Fibroblast of villous mesenchyme (primary cell): ENCODE measurements around the gene CELF4. TPM values are rescaled to one million over a fixed set of nuclear protein-coding genes. Genes with fewer than 3 reads are reported as not detected.

Experiments
- DNase-seq: peaks from one replicate; pipeline ENCODE4 v3.0.0-alpha.2; 2010; ENCODE audit warnings: low read depth
- H3K4me3 ChIP-seq: 2 replicates; pipeline ENCODE4 v1.5.1; 2011; ENCODE audit warnings: low read depth, mild to moderate bottlenecking, low read length
- total RNA-seq: library from RNA; depleted of rRNA; stranded (reverse); fragments of >200 nt; gene quantifications from 2 replicates; pipeline ENCODE4 v1.2.3, GENCODE V29; 2012
- TF ChIP-seq, protein P1 (sequence below): IDR thresholded peaks from 2 replicates; pipeline ENCODE4 v1.5.1; 2012; ENCODE audit warnings: low read depth, mild to moderate bottlenecking, low read length; ENCODE audit not compliant: insufficient read depth

CELF4 gene
- total RNA-seq, 1 donor: not detected

GRCh38 chr18:37309861-37310260, 255.7 kb downstream of the CELF4 start:
- no peak overlapping the region for H3K4me3 ChIP-seq
- no peak for DNase-seq
- TF ChIP-seq, protein P1, sequence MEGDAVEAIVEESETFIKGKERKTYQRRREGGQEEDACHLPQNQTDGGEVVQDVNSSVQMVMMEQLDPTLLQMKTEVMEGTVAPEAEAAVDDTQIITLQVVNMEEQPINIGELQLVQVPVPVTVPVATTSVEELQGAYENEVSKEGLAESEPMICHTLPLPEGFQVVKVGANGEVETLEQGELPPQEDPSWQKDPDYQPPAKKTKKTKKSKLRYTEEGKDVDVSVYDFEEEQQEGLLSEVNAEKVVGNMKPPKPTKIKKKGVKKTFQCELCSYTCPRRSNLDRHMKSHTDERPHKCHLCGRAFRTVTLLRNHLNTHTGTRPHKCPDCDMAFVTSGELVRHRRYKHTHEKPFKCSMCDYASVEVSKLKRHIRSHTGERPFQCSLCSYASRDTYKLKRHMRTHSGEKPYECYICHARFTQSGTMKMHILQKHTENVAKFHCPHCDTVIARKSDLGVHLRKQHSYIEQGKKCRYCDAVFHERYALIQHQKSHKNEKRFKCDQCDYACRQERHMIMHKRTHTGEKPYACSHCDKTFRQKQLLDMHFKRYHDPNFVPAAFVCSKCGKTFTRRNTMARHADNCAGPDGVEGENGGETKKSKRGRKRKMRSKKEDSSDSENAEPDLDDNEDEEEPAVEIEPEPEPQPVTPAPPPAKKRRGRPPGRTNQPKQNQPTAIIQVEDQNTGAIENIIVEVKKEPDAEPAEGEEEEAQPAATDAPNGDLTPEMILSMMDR: no peak

- peak; percentile 4 for DNase-seq
- TF ChIP-seq, protein P1: no peak
- no peak overlapping the region for H3K4me3 ChIP-seq
Measured at GRCh38 chr18:37309059-37309458, 256.5 kb downstream of the CELF4 start.

DNA sequence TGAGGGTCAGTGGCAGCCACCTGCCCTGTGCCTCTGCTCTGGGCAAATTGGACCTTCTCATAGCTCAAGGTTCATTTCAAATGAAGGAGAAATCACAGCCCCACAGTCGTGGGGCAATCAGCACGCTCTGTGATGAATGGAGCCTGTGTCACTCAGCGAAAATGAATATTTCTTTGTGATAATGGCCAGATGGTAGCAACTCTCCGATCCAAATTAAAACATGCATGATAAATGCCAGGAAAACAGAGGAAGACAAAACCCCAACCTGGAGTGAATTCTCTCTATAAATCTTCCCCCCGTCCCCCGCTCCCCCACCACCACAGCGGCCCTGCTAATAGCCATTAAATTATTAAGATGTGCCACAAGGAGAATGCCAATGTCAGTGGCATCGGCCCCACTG, 258.4 kb downstream of the CELF4 start:
- TF ChIP-seq, protein P1: no peak
- DNase-seq: no peak
- no peak overlapping the region for H3K4me3 ChIP-seq

- no peak overlapping the region for H3K4me3 ChIP-seq
- DNase-seq: no peak
- TF ChIP-seq, protein P1: no peak
Measured at GRCh38 chr18:37306432-37306831, 259.2 kb downstream of the CELF4 start.

DNA sequence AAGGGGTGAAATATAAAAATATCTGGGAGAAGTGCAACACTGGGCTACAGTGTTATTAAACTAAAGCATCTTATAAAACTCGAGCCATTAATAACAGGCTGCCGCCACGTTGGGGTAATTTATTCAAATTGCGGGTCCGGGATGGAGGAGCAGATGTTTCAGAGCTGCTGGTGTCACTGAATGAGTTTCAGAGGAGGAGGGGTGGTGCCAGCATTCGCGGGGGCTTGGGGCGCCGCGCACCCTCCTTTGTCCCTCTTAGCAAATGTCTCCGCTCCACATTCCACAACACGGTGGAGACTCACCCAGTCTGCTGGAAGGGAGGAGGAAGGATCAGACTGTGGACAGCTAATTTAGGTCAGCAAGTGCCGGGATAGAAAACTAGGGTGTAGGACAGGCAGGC, 260.5 kb downstream of the CELF4 start:
- TF ChIP-seq, protein P1: no peak
- DNase-seq: no peak
- H3K4me3 ChIP-seq: no peak overlapping the region

GRCh38 chr18:37304012-37304680, 261.5 kb downstream of the CELF4 start:
- H3K4me3 ChIP-seq: no peak overlapping the region
- no peak for DNase-seq
- TF ChIP-seq, protein P1: no peak

DNA sequence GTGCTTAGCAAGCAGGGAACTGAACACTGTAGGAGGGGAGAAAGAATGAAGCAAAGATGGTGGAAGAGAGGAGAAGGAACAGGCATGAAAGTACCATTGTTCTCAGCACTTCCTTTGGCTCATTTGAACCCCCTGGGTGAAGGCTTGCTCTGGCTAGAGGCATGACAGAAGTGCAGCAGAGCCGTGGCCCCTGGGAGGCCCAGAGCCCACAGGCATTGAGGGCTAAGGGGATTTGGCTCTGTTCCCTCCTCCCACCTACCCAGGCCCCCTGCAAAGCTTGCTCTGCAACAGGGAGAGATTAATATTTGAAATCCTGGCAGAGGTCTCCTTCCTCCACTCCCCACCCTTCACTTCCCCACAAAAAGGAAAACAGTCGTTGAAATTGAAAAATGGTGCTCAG, 262.6 kb downstream of the CELF4 start:
- no peak for DNase-seq
- TF ChIP-seq, protein P1: no peak
- no peak overlapping the region for H3K4me3 ChIP-seq
